Coronary artery (tissue), 2 donors: Measurements from ENCODE around the gene RITA1.

ENCODE experiments used
- DNase-seq: peaks from one replicate; pipeline ENCODE4 v3.0.0-alpha.2; 2017; ENCODE audit warnings: low spot score
- H3K27ac ChIP-seq, 2 donors: fragments of 200-600 bp; sonication (generic); one replicate each; pipeline ENCODE4 v1.5.1; 2016 to 2019
- H3K4me3 ChIP-seq: fragments of 200-600 bp; sonication (generic); 2 replicates; pipeline ENCODE4 v1.5.1; 2016; ENCODE audit warnings: mild to moderate bottlenecking, moderate library complexity
- CTCF ChIP-seq: fragments of 200-600 bp; sonication (generic); IDR thresholded peaks from one replicate; pipeline ENCODE4 v1.5.1; 2019; ENCODE audit warnings: antibody characterized with exemption

RITA1 gene

DNA sequence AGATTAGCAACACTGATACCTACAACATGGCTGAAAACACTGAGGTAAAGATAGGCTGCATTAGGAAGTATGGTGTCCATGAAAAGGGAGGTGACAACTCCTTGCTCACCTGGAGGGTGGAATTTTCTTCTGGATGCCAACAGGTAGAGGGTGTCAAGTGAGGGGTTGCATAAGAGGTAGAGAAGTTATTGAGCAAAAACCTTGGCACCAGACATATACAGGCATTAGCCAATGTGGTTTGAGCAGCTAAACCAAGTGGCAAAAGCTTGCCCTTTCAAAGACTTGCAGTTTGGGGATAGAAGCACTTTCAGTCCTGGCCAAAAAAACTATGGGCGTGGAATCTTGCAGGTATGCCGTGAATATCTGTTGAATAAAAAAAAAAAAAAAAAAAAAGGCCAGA is 3.8 kb downstream of the RITA1 start:
- Histone ChIP-seq H3K27ac (no peak overlapping the region), H3K4me3 (no peak overlapping the region)
- DNase-seq: no peak
- no peak for TF ChIP-seq CTCF

GRCh38 chr12:113190761-113191160 is 5.2 kb downstream of the RITA1 start:
- DNase-seq: no peak
- Histone ChIP-seq H3K4me3 (no peak overlapping the region), H3K27ac (no peak overlapping the region)
- TF ChIP-seq CTCF: no peak

- H3K27ac ChIP-seq: no peak overlapping the region
- H3K4me3 ChIP-seq: no peak overlapping the region
- no peak for TF ChIP-seq CTCF
- no peak for DNase-seq
Measured at GRCh38 chr12:113191227-113191626, 5.7 kb downstream of the RITA1 start.

DNA sequence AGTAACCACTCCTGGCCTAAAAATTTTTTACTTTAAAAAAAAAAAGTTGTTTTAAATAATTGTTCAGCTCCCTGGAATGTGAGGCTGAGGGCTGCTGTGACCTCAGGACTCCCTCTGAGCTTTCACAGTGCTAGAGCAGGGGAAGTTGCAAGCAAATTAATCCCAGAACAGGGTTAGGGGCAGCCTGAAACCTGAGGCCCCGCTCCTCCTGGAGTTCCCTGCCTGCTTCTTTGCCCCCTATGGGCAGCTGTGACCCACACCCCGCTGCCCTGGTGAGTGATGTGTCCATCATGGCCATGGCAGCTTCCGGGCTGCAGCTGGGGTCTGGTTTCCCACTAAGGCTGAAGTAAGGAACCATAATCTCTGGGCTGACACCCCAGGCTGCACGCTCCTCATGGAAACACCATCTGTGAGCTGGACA is 9.5 kb downstream of the RITA1 start:
- DNase-seq: no peak
- Histone ChIP-seq H3K4me3 (no peak overlapping the region), H3K27ac (no peak overlapping the region)
- TF ChIP-seq CTCF: no peak

DNA sequence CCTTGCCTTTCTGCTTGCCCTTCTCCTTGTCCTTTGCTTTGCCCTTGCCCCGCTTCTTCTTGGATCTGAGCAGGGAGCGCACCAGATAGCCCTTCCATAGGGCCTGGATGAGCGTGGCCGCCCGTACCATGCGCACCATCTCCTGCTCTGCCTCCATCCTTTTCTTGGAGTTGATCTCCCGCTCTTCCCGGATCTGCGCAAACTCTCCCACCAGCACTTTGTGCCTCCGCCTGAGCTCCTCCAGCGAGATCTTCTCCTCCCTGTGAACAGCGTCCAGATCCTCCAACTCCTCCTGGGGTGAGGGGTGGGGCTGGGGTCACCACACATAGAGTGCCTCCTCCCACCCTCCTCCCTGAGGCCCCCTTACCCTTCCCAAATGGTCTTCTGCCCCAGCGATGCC is 10.1 kb downstream of the RITA1 start:
- no peak for DNase-seq
- Histone ChIP-seq H3K4me3 (no peak overlapping the region), H3K27ac (no peak overlapping the region)
- TF ChIP-seq CTCF: no peak

DNA sequence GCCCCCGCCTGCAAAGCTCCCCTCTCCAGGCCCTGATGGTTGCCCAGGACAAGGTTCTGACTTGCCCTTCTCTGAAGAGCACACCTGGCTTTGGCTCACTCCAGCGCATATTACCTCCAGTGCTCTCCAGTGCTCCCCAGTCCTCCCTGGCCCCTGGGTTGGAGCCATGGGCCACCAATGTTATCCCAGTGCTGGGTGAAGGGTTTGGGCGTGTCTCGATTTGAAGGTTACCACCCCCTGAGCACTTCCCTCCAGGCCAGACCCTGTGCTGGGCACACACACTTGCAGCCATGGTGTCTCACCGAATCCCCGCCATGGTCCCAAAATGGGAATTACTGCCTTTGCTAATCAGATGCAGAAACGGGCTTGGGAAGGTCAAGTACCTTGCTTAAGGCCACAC is 11.1 kb downstream of the RITA1 start:
- no peak for TF ChIP-seq CTCF
- H3K4me3 ChIP-seq: no peak overlapping the region
- no peak for DNase-seq
- H3K27ac ChIP-seq: no peak overlapping the region

- TF ChIP-seq CTCF: peak; percentile 58
- H3K27ac ChIP-seq: no peak overlapping the region
- no peak overlapping the region for H3K4me3 ChIP-seq
- no peak for DNase-seq
Measured at GRCh38 chr12:113196990-113197389, 11.5 kb downstream of the RITA1 start.
